ENCODE results near the gene WDR6. TPM values are rescaled to one million over a fixed set of nuclear protein-coding genes. Genes with fewer than 3 reads are reported as not detected.
"Not testable (repeated sequence)": the region's sequence is repeated elsewhere in the genome, so short reads cannot be mapped to it uniquely, and the experiment has no call there.

The WDR6 gene
- total RNA-seq, 4 donors from 2014 or later = 77.2 to 101 (median 89.0) TPM

GRCh38 chr3:49006408-49007067 is 653 bp upstream of the WDR6 start:
- Histone ChIP-seq H3K4me1 (peaks cover 14 to 31% (median 25%) of the 10 kb centered on the region in 4 donors), H3K27ac (replicated peaks in 1 of 4) (peak overlapping the region; percentile 94 to 99 (median 94)), H3K4me3 (peak overlapping the region; percentile 65 to 94 (median 78)), H3K9me3 (no peaks in the 10 kb centered on the region), H3K27me3 (no peaks in the 10 kb centered on the region), H3K36me3 (peaks cover 0 to 21% (median 8%) of the 10 kb centered on the region in 4 donors)
- no peak for DNase-seq (ENCODE audit: extremely low spot score)
- intact Hi-C loops (cut with DNase I) = loop anchor here (10.0 kb wide), 1 partner anchor 88 kb away; the partner anchor contains the start of gene QRICH1
- WGBS = 0% methylated on average over 13 of the region's 32 CpGs
- TF ChIP-seq EP300 (IDR thresholded peaks at IDR 0.05) (no peak), POLR2A (IDR thresholded peaks at IDR 0.05; ENCODE audit: low read depth) (no peak), POLR2AphosphoS5 (IDR thresholded peaks at IDR 0.05) (peak in 1 of 2 donors; percentile 3)

GRCh38 chr3:49007771-49008528 is 759 bp downstream of the WDR6 start:
- 10% methylated on average over 39 of the region's 41 CpGs for WGBS
- Histone ChIP-seq H3K4me3 (peak overlapping the region; percentile 65 to 94 (median 78)), H3K27ac (replicated peaks in 1 of 4) (peak overlapping the region; percentile 94 to 99 (median 94)), H3K9me3 (no peaks in the 10 kb centered on the region), H3K36me3 (peaks cover 0 to 35% (median 18%) of the 10 kb centered on the region in 4 donors), H3K27me3 (no peaks in the 10 kb centered on the region), H3K4me1 (peaks cover 23 to 45% (median 37%) of the 10 kb centered on the region in 4 donors)
- intact Hi-C loops (cut with DNase I) = loop anchor here (10.0 kb wide), 1 partner anchor 87 kb away; the partner anchor contains the start of gene QRICH1
- DNase-seq (ENCODE audit: extremely low spot score) = peak; percentile 96
- no peak for TF ChIP-seq POLR2A (IDR thresholded peaks at IDR 0.05; ENCODE audit: low read depth)
- TF ChIP-seq, protein P1, sequence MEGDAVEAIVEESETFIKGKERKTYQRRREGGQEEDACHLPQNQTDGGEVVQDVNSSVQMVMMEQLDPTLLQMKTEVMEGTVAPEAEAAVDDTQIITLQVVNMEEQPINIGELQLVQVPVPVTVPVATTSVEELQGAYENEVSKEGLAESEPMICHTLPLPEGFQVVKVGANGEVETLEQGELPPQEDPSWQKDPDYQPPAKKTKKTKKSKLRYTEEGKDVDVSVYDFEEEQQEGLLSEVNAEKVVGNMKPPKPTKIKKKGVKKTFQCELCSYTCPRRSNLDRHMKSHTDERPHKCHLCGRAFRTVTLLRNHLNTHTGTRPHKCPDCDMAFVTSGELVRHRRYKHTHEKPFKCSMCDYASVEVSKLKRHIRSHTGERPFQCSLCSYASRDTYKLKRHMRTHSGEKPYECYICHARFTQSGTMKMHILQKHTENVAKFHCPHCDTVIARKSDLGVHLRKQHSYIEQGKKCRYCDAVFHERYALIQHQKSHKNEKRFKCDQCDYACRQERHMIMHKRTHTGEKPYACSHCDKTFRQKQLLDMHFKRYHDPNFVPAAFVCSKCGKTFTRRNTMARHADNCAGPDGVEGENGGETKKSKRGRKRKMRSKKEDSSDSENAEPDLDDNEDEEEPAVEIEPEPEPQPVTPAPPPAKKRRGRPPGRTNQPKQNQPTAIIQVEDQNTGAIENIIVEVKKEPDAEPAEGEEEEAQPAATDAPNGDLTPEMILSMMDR (IDR thresholded peaks at IDR 0.05) = no peak

GRCh38 chr3:49008627-49009026 is 1.4 kb downstream of the WDR6 start:
- H3K9me3 ChIP-seq; H3K27me3 ChIP-seq; DNase-seq (ENCODE audit: extremely low spot score): not testable (repeated sequence)
- intact Hi-C loops (cut with DNase I) = loop anchor here (10.0 kb wide), 1 partner anchor 86 kb away; the partner anchor contains the start of gene QRICH1
- Histone ChIP-seq H3K4me1 (peaks cover 26 to 52% (median 41%) of the 10 kb centered on the region in 4 donors), H3K27ac (replicated peaks in 1 of 4) (peak overlapping the region; percentile 94 to 99 (median 94)), H3K4me3 (peak overlapping the region in 3 of 4 donors; percentile 75 to 94 (median 80)), H3K36me3 (peaks cover 0 to 42% (median 25%) of the 10 kb centered on the region in 4 donors)
- 90% methylated on average over 5 of the region's 5 CpGs for WGBS

DNA sequence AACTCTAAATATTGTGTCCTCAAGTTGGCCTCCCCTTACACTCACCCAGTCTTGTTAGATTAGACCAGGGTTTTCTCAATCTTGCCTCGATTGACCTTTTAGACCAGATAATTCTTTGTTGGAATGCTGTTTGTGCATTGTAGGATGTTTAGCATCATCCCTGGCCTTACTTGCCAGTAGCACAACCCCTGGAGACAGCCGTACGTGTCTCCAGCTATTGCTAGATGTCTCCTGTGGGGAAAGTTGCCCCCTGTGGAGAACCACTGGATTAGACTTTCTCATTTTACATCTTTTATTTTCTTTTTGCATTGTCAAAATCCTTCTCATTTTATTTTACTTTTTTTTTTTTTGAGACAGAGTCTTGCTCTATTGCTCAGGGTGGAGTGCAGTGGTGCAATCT is 2.2 kb downstream of the WDR6 start:
- H3K4me1 ChIP-seq = peaks cover 26 to 54% (median 42%) of the 10 kb centered on the region in 4 donors
- intact Hi-C loops (cut with DNase I) = loop anchor here (10.0 kb wide), 1 partner anchor 85 kb away; the partner anchor contains the start of gene QRICH1
- peaks cover under 1 to 44% (median 32%) of the 10 kb centered on the region in 4 donors for H3K36me3 ChIP-seq
- WGBS = 79% methylated on average over 3 of the region's 3 CpGs
- no peak overlapping the region for H3K4me3 ChIP-seq
- H3K9me3 ChIP-seq = no peaks in the 10 kb centered on the region
- no peaks in the 10 kb centered on the region for H3K27me3 ChIP-seq
- TF ChIP-seq, protein P1 (IDR thresholded peaks at IDR 0.05) = no peak
- TF ChIP-seq EP300 (IDR thresholded peaks at IDR 0.05) (no peak), POLR2AphosphoS5 (IDR thresholded peaks at IDR 0.05) (no peak), POLR2A (IDR thresholded peaks at IDR 0.05; ENCODE audit: low read depth) (no peak)
- DNase-seq (ENCODE audit: extremely low spot score) = no peak
- no peak overlapping the region for H3K27ac ChIP-seq (replicated peaks in 1 of 4)

- DNase-seq (ENCODE audit: extremely low spot score) = no peak
- Histone ChIP-seq H3K27me3 (no peaks in the 10 kb centered on the region), H3K27ac (replicated peaks in 1 of 4) (peak overlapping the region in 2 of 4 donors; percentile 10 to 28), H3K9me3 (no peaks in the 10 kb centered on the region), H3K36me3 (peaks cover 17 to 63% (median 54%) of the 10 kb centered on the region in 4 donors), H3K4me3 (no peak overlapping the region), H3K4me1 (peaks cover 23 to 52% (median 40%) of the 10 kb centered on the region in 4 donors)
- 30% methylated on average over 2 of the region's 17 CpGs for WGBS
- intact Hi-C loops (cut with DNase I) = no loop called here
- TF ChIP-seq POLR2A (IDR thresholded peaks at IDR 0.05; ENCODE audit: low read depth) = no peak
- TF ChIP-seq, protein P1 (IDR thresholded peaks at IDR 0.05) = no peak
Measured at GRCh38 chr3:49012441-49013017, 5.3 kb downstream of the WDR6 start.
